ENCODE data around the gene ANKRD13B.

- TF ChIP-seq CTCF (IDR thresholded peaks at IDR 0.05) (no peak), POLR2A (IDR thresholded peaks at IDR 0.05) (no peak)
Observed at GRCh38 chr17:29591146-29591736, 1.7 kb upstream of the ANKRD13B start.
